Transverse colon (tissue), 1 donor: ENCODE results near the gene TUBB2A.
"Not testable (repeated sequence)": the region's sequence is repeated elsewhere in the genome, so short reads cannot be mapped to it uniquely, and the experiment has no call there.

Experiments used
- EP300 ChIP-seq: sonication (generic); formaldehyde crosslinking; IDR thresholded peaks from one replicate; pipeline ENCODE4 v1.6.1; 2017; ENCODE audit warnings: antibody characterized with exemption, low read depth
- POLR2A ChIP-seq: fragments of 450-650 bp; IDR thresholded peaks from one replicate; pipeline ENCODE4 v1.6.1; 2016; ENCODE audit warnings: antibody characterized with exemption, mild to moderate bottlenecking, moderate library complexity

GRCh38 chr6:3171313-3172175 is 14.2 kb upstream of the TUBB2A start:
- TF ChIP-seq POLR2A, EP300: not testable (repeated sequence)
